Neural progenitor cell (in vitro differentiated cells): ENCODE measurements around the gene NHERF1.

ENCODE experiments used
- CTCF ChIP-seq: fragments of 200-600 bp; sonication (generic); IDR thresholded peaks from 2 replicates; pipeline ENCODE4 v1.5.1; 2017; ENCODE audit warnings: antibody characterized with exemption, mild to moderate bottlenecking
- EZH2 ChIP-seq: fragments of 200-600 bp; sonication (generic); IDR thresholded peaks from 2 replicates; pipeline ENCODE4 v1.6.1; 2017; ENCODE audit warnings: antibody characterized with exemption, mild to moderate bottlenecking, moderate library complexity
- EZH2phosphoT487 ChIP-seq: fragments of 200-600 bp; sonication (generic); IDR thresholded peaks from 2 replicates; pipeline ENCODE4 v1.6.1; 2017; ENCODE audit warnings: antibody characterized with exemption

DNA sequence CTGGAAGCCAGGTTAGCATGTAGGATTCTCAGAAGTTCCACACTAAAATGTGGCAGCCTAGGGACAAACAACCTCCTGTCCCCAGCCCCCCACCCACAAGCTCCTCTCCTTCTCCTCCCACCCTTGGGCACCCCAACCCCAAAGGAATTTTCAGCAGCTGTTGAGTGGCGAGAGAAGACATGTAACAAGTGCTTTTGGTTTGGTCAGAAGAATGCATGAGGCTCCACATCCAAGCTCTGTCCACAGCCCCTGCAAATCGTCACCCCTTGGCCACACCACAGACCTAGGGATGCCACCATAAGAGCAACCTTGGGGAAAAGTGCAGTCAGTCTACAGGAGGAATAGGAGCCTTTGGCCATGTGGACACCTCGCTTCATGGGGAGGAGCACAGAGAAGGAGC lies 23.3 kb upstream of the NHERF1 start:
- TF ChIP-seq CTCF (no peak), EZH2phosphoT487 (no peak), EZH2 (no peak)
